Stimulated activated CD4-positive, alpha-beta T cell treated with anti-CD3 and anti-CD28 coated beads, Interleukin-1b, Interleukin-23, amount 100 ng/mL, for 24 hours (primary cell): ENCODE results near the gene TTLL11.

Experiments used
- DNase-seq, 4 experiments: peaks; one replicate each; pipeline ENCODE4 v3.0.0-alpha.2; 2020; ENCODE audit warnings: low read depth in 4 of 4, low spot score in 1 of 4

TTLL11 gene

DNA sequence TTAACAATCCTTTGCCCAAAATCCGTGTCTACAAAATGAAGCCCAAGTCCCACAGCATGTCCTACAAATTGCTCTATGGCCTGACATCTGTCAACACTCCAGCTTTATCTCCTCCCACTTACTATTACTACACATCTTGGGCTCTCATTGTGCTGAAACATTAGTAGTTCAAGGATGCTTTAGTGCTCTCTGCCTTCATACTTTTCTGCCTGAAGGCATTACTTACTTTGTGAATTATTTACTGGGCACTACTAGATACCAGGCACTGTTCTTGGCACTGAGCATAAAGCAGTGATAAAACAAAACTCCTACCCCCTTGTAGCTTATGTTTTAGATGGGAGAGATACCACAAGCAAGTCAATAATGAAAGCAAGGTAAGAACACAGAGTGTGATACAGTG is 113.4 kb downstream of the TTLL11 start:
- DNase-seq: no peak

- DNase-seq: no peak
Observed at GRCh38 chr9:121976751-121977150, 116.4 kb downstream of the TTLL11 start.

- no peak for DNase-seq
Observed at GRCh38 chr9:121975801-121976277, 117.3 kb downstream of the TTLL11 start.

DNA sequence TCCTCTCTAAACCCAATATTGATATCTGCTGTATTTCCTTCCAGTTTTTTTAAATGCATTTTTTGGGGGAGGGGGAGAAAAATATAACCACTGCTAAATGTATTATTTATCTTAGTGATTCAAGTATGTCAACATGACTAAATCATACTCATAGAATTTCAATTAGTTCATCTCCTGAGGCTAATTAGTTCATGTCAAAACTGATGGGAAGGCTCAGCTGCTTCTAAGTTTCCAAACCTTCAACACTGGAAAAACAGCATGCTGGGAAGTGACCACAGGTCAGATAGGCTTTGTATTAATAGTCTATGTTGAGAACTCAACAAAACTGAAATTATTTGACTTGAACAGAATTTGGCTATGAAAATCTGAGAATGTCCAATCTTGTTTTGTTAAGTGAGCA is 118.7 kb downstream of the TTLL11 start:
- DNase-seq: no peak

DNA sequence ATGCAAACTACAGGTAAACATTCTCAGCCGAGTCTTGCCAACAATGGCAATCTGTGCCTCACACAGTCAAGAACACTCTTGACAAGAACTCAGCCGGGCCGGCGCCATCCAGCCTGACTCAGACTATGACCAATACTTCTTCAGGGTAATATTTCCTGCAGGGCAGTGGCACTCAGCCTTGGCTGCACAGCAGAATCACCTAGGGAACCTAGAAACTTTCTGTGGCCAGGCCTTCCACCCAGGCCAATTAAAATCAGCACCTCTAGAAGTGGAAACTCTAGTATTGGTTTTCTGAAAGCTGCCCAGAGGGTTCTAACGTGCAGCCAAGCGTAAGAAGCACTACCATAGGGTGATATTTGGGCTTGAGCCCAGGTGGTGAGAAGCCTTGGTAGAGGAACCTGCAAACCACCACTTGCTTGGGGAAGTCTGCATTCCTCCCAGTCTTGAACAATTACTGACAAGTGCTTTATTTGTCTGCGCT is 120.6 kb downstream of the TTLL11 start:
- DNase-seq: no peak

DNA sequence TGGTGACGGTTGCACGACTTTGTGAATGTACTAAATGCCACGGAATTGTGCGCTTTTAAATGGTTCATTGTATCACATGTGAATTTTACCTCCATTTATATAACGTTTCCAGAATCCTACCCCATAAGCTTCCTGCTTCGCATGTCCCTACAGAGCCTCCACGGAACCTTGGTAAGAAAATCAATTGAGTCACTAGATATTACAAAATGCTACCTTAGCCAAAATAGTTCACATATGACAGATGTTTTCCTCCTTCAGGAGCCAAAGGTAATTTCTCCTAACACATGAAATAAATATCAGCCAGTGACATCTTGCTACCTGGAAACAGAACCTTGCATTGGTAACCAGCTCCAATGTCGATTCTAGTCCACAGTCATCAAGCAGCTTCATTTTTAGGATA is 125.1 kb downstream of the TTLL11 start:
- no peak for DNase-seq

DNA sequence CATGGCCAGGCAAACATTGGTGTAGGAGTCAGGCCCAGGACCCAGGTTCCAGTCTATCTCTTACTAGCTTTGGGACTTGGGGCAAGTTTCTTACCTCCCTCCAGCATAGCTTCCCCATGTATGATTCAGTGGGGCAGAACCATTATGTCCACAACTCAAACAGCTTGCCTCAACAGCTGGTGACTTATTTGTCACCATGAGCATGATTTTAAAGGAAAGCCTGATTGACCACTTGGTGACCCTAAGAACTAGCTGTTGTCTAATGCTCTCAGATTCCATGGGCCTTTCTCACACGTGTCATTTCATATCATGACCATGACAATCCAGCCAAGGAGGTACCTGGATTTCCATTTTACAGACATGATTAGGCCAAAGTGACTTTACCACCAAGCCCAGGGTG is 126.4 kb downstream of the TTLL11 start:
- DNase-seq: no peak

DNA sequence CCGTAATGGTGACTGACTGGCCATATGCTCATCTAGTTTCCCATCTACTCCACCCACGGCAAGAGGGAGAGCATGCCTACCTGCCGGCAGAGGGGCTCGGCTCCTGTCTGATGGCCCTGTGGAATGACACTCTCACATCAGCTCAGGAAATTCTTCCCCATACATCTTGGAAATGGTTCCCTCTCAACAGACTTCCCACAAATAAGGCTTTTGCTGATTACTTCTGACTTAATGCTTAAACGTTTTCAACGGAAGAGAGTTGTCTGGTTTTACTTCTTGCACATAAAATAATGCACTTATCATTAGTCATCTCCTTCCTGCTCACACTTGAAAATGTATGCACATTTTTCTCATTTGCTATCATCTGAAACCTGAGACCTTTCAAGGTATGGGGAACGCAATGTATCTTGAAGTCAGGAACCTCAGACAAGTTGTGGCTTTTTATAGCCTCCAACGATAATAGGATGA is 129.5 kb downstream of the TTLL11 start:
- DNase-seq: no peak

- DNase-seq: no peak
Observed at GRCh38 chr9:121962421-121962820, 130.7 kb downstream of the TTLL11 start.

- DNase-seq: no peak
Observed at GRCh38 chr9:121960665-121961064, 132.4 kb downstream of the TTLL11 start.

GRCh38 chr9:121958530-121958929 is 134.6 kb downstream of the TTLL11 start:
- no peak for DNase-seq

- DNase-seq: no peak
Observed at GRCh38 chr9:121956808-121957207, 136.3 kb downstream of the TTLL11 start.

GRCh38 chr9:121955649-121956048 is 137.5 kb downstream of the TTLL11 start:
- DNase-seq: no peak

DNA sequence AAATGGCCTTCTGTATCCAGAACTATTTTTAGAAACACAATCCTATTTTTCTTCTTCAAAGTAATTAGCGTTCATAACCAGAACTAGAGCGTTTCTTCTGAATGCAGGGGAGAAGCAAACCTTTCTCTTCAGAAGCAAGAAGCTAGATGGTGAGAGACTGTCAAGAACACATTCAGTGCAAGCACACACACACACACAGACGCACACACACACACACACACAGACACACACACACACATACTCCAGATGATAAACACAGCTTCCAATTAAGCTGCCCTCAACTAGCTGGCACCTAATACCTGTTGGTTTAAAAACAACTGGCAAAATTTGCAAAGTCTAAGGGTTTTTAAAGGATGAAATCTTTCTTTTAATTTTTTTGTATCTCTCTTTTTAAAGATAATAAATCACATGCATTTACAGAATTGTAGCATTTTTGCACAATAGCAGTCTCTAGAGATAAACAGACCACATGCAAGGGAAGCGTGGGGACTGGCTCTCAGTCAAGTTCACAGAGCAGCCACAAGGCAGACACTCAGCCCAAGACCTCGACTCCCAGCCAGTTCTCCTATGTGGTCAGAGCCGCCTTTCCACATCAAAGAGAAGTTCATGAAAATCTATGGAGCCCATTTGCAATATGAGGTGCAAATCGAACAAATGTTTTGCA is 138.5 kb downstream of the TTLL11 start:
- no peak for DNase-seq

GRCh38 chr9:121952611-121953010 is 140.5 kb downstream of the TTLL11 start:
- DNase-seq: no peak

- DNase-seq: no peak
Observed at GRCh38 chr9:121950866-121951265, 142.2 kb downstream of the TTLL11 start.

DNA sequence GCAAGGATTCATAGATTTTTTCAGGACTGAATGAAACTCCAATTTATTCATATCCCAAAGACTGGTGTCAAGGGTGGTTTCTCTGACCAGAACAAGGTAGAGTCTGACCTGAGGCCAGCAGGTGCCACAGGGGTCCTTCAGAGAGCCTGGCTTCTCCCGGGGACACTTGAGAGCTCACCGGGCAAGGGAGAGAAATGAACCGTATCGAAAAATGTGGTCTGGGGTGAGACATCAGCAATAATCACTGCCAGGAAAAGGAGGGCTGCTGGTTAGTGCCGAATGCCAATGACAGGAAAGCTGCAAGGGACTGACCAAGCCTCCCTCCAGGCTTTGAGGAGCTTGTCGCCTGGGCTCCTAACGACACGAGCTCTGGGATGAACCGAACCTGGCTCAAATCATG is 142.7 kb downstream of the TTLL11 start:
- DNase-seq: no peak

GRCh38 chr9:121949766-121950165 is 143.3 kb downstream of the TTLL11 start:
- no peak for DNase-seq

- no peak for DNase-seq
Observed at GRCh38 chr9:121949364-121949763, 143.7 kb downstream of the TTLL11 start.

GRCh38 chr9:121947775-121948174 is 145.3 kb downstream of the TTLL11 start:
- no peak for DNase-seq

DNA sequence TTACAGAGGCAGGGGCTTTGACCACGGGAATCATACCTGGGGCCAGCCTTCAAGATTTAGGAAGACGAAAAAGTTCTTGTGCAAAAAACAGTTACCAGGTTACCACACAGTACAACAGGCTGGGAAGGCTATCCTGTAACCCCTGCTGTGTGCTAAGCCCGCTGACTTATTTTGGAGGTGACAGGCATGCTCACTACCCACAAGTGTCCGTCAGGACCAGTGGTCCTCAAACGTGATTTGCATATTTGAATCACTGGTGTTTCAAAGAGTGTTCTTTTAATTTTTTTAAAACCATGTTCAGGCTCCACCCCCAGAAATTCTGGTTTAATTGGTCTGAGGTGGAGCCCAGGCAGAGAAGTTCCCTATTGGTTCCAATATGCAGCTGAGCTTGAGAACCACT is 146.6 kb downstream of the TTLL11 start:
- DNase-seq: no peak

GRCh38 chr9:121945849-121946248 is 147.3 kb downstream of the TTLL11 start:
- no peak for DNase-seq

- DNase-seq: no peak
Observed at GRCh38 chr9:121945281-121945680, 147.8 kb downstream of the TTLL11 start.
